ENCODE measurements around the gene PCBD2.
"Not testable (repeated sequence)": the region's sequence is repeated elsewhere in the genome, so short reads cannot be mapped to it uniquely, and the experiment has no call there.

PCBD2 gene

GRCh38 chr5:134997015-134997414, 92.1 kb downstream of the PCBD2 start:
- FAIRE-seq, result no peak

GRCh38 chr5:134998068-134998467, 93.1 kb downstream of the PCBD2 start:
- not testable (repeated sequence) for DNase-seq (ENCODE audit: insufficient read length, low spot score); FAIRE-seq

More at GRCh38 chr5:134997015-134997414, 92.1 kb downstream of the PCBD2 start:
- DNase-seq (ENCODE audit: insufficient read length, low spot score), result no peak

- FAIRE-seq (no peak), DNase-seq (ENCODE audit: insufficient read length, low spot score) (no peak)
These were observed 99.4 kb downstream of the PCBD2 start for GRCh38 chr5:135004376-135004775.

- no peak for FAIRE-seq
- DNase-seq (ENCODE audit: insufficient read length, low spot score), result no peak
These were observed 100.1 kb downstream of the PCBD2 start for GRCh38 chr5:135005076-135005475.

DNA sequence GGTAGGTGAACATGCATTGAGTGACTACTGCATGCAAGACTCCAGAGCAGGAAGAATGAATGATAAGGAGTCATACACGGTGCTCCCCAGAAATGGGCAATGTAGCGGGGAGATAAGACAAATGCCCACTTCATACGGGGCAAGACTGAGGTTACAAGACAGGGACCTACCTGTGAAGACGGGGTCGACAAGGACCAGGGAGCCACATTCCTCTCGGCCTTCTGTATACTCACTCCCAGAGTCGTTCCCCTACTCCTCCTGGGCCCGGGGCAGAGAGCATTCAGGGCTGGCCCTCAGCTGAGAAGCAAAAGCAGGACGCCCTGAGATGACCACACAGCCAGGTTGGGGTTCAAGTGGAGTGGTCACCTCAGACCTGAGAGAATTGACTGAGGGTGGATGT, 102.4 kb downstream of the PCBD2 start:
- FAIRE-seq, result no peak
- DNase-seq (ENCODE audit: insufficient read length, low spot score), result no peak

- DNase-seq (ENCODE audit: insufficient read length, low spot score) (no peak), FAIRE-seq (no peak)
These were observed 102.9 kb downstream of the PCBD2 start for GRCh38 chr5:135007749-135008363.

DNA sequence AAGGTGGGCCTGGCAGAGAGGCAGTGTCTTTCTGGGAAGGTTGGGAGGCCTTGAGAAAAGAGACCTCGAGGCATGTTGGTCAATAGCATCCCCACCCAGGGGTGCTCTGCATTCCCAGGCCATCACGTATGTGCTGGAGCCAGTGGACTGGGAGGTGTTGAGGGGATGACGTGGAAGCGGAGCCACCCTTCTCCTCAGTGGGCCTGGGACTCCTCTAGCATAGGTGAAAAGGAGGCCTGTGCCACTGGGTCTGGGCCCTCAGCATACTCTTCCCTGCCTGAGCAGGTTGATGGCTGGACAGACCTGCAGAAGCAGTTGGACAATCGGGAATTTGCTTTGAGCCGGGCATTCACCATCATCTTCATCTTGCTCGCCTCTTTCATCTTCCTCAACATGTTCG, 103.6 kb downstream of the PCBD2 start:
- DNase-seq (ENCODE audit: insufficient read length, low spot score), result no peak
- FAIRE-seq, result no peak

DNA sequence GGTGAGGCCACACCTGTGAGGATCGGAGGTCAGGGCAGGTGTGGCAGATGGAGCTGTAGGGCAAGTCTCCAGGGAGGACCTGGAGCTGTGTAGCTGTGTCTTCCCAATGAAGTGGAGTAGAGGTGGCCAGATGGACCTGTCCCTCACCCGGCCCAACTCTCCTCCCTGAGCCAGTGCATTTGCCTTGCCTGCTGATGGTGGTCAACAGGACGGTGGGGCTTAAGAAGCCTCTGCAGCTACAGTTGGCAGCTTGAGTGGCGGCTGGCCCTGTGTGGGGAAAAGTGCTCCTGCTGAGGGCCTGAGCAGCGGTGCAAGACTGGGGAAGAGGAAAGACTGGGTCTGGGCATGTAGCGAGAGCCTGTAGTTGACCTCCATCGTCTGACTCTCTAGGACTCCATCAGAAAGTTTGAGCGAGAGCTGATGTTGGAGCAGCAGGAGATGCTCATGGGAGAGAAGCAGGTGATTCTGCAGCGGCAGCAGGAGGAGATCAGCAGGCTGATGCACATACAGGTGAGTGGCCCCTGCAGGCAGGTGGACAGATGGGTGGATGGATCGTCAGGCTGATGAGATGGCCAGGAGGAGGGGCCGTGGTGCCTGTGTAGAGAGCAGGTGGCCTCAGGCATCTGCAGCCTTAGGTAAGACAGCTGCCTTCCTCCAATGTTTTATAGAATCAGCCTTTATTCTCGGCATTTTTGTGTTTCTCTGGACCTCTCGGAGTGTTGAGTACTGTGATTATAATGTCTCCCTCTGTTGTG, 104.2 kb downstream of the PCBD2 start:
- FAIRE-seq (no peak), DNase-seq (ENCODE audit: insufficient read length, low spot score) (no peak)

- FAIRE-seq, result no peak
These were observed 105.0 kb downstream of the PCBD2 start for GRCh38 chr5:135009736-135010501.

GRCh38 chr5:135010502-135011354, 105.8 kb downstream of the PCBD2 start:
- FAIRE-seq, result no peak
- no peak for DNase-seq (ENCODE audit: insufficient read length, low spot score)

More at GRCh38 chr5:135009736-135010501, 105.0 kb downstream of the PCBD2 start:
- no peak for DNase-seq (ENCODE audit: insufficient read length, low spot score)

DNA sequence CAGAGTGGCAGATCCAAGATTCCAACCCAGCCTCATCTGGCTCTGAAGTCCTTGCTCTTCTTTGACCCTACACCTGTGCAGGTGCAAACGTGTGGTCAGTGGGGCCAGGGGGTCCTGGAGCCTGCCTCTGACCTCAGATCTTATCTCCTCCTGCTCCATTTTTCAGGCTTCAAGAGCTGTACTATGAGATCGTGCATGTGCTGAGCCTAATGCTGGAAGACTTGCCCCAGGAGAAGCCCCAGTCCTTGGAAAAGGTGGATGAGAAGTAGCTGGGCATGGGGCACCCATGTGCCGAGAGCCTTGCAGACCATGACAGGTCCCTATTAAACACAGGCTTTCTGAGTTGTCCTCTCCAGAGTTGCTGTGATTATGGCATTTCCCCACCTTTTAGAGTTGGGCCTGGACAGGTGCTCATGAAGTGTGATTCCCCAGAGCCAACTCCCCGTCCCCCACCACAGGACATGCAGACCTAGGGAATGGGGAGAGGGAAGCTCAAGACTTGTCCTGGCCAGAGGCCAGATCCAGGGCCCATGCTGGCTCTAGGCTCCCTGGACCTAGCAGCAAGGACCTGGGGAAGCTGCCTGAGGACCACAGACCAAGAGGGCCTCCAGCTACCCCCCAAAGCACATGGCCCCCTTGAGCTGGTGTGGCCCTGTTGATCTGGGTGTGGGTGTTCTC, 106.6 kb downstream of the PCBD2 start:
- FAIRE-seq (no peak), DNase-seq (ENCODE audit: insufficient read length, low spot score) (no peak)

GRCh38 chr5:135012033-135012588, 107.2 kb downstream of the PCBD2 start:
- FAIRE-seq (no peak), DNase-seq (ENCODE audit: insufficient read length, low spot score) (no peak)
